Right lung (tissue), 5 donors: ENCODE data around the gene ATRIP. TPM values are rescaled to one million over a fixed set of nuclear protein-coding genes. Genes with fewer than 3 reads are reported as not detected.
A peak's percentile ranks its signal among the peaks of the same experiment; 100 is the strongest.
"Not testable (repeated sequence)": the region's sequence is repeated elsewhere in the genome, so short reads cannot be mapped to it uniquely, and the experiment has no call there.

Experiments used
- DNase-seq, 2 donors: peaks; one replicate each; pipeline ENCODE4 v3.0.0-alpha.2; 2013
- polyA plus RNA-seq, 5 donors: library from polyadenylated mRNA; unstranded; fragments of 120-200 nt; gene quantifications; one replicate each; pipeline versions ENCODE4 v1.2.1 to v1.2.3, GENCODE V29; 2013; ENCODE audit warnings: inconsistent platforms in 1 of 5, low replicate concordance in 1 of 5; ENCODE audit not compliant: insufficient read length in 5 of 5, insufficient read depth in 1 of 5

The ATRIP gene
- polyA plus RNA-seq, 5 donors: 10.7 to 14.0 (median 12.8) TPM

DNA sequence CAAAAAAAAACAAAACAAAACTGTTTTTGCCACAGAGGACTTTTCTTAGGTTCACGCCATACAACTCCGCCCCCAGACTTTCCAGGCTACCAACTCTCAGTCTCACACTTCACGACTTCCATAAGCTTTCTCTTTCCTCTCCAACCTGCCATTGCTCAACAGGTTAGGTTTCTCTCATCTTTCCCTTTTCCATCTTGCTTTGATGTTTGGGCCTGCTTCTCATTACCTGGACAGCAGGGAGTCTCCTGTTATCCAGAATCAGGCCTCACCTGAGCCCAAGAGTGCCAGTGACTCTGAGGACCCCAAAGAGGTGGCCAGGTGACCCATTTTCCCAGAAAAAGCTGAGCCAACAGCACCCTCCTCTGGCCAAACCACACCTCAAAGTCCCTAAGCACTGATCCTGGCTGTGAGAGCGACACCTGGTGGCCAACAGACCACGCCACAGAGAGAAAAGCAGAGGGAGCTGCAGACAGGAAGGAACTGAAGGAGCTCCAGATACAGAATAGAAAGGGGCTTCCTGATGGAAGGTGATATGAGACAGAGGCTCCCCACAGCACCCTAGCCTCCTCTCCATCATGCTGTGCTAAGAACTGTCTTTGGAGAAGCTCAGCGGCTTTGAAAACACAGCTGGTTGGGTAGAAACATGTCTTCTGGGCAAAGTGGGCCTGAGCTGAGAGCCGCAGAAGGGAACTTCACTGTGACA, 10.6 kb upstream of the ATRIP start:
- DNase-seq: peak; percentile 69 to 84

DNA sequence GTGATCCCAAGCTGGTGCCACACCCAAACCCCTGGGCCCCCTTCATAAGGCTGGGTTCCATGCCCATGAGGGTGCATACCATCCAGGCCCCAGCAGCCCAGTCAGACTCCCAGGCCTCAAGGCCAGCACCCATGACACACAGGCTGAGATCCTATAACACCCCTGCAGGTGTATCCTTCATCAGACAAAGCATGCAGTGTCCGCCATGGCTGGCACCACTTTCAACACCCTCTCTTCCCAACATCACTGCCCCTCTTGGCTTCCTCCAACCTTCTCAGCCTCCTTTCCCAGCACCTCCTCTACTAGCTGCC, 10.1 kb upstream of the ATRIP start:
- no peak for DNase-seq

DNA sequence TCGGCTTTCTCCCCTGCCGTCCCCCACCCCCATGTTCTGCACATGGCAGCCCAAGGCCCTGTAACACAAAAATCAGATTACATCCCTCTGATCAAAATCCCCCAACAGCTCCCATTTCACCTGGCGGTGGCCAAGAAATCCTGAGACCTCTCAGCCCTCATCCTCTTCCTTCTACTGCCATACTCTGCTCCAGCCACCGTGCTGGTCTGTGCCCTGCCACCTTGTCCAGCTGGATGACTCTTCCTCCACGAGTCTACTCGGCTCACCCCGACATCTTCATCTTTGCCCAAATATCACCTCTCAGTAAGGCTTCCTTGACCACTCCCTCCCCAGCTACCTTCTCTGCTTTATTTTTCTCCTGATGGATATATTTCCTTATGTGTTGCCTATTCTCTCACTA, 9.7 kb upstream of the ATRIP start:
- DNase-seq: no peak

GRCh38 chr3:48437812-48438211, 8.7 kb upstream of the ATRIP start:
- no peak for DNase-seq

GRCh38 chr3:48439820-48440589, 6.5 kb upstream of the ATRIP start, which contains the start of the genes CCDC51 and TMA7:
TSS of gene CCDC51 (minus strand) at chr3:48440119. CDS start at chr3:48435128, 4,991 bp downstream.
TSS of gene TMA7 (plus strand) at chr3:48440257. CDS start at chr3:48440297, 40 bp downstream.
- DNase-seq: peak; percentile 93 to 96

DNA sequence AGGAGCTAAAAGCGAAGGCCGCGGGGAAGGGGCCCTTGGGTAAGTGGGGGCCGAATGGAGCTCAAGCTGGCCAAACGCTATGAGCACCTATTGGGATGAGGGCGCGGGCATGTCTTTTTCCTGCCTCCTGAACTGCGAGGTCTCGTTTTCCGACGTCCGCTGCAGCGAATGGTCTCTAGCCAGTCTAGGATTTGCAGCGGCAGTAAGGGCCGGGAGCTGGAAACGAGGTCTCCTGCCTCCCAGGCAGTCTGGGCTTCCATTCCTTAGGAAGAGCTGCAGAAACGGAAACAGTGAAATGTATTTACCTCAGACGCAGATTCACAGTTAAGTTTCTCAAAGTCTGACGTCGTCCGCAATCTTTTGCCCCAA, 6.0 kb upstream of the ATRIP start:
- DNase-seq: no peak

DNA sequence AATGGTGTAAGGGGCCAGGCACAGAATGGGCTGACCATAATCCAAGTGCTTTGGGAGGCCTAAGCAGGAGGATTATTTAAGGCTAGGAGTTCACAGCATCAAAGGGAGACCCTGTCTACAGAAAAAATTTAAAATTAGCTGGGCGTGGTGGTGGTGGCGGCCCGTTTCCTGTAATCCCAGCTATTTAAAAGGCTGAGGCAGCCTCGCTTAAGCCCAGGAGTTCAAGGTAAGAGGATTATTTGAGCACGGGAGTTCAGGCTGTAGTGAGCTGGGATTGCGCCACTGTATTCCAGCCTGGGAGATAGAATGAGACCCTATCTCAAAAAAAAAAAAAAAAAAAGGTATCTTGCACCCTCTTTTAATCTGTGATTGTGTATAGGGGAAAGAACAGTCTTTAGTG, 4.6 kb upstream of the ATRIP start:
- DNase-seq: no peak

DNA sequence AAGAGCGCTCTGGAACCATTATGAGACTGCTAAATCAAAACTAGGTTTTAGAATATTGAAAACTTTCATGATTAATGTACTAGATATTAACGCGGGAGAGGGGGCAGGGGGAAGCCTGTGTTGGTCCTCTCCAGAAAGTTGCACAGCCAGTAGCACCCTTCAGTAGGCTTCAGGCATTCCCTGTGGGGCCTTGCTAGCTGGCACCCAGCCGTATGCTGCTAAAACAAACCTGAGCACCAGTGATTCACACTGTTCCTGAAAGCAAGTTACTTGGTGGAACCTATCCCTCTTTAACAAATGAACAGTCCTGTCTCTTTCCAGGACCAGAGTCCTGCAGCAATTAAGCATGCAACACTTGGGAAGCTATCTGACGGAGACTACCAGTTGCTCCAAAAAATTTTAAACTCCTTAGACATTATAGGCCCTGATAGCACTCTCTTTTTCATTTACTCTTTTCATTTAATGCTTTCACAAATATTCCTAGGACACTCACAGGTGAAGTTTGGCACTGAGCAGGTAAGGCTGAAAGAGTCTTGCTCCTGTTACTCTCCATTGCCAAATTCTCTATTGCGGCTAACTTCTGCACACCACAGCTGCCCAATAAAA, 1.2 kb upstream of the ATRIP start:
- no peak for DNase-seq

DNA sequence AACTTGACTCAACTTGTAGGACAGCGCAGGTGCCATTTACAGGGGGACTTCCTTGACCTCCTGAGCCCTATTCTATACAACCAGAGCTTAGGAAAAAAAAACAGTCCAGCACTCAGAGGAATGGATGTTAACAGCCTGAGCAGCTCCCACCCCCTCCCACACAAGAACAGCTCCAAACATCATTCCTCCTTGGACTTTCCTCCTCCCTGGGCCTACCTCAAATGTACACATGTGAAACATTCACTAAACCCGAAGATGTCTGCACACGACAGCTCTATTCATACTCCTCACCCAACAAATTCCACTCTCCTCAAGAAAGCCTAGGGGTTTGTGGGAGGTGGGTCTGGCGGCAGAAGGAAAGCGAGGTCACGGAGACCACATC, 503 bp upstream of the ATRIP start:
- DNase-seq: no peak

DNA sequence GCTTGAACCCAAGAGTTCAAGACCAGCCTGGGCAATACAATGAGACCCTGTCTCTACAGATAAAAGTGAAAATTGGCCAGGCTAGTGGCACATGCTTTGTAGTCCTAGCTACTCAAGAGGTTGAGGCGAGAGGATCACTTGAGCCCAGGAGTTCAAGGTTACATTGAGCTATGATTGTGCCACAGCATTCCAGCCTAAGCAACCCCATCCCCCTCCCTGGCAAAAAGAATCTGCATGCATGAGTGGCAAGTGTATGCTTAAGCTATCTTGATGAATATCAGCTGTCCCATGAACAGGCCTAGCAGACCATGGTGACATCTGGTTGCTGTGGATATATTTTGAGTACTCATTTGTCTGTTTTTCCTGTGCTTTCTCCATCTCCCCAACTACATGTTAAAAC, 4.7 kb downstream of the ATRIP start:
- DNase-seq: no peak

DNA sequence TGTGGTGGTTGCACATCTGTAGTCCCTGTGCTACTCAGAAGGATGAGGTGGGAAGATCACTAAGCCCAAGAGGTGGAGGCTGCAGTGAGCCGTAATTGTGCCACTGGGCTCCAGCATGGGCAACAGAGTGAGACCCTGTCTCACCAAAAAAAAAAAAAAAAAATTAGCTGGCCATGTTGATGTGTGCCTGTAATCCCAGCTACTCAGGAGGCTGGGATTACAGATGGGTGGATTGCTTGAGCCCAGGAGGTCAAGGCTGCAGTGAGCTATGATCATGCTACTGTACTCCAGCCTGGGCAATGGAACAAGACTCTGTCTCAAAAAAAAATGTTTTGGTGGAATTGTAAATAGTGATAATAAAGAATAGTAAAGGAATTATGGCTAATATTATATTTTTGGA, 9.9 kb downstream of the ATRIP start:
- no peak for DNase-seq

- DNase-seq: no peak
These were observed 12.8 kb downstream of the ATRIP start for GRCh38 chr3:48459331-48459730.

DNA sequence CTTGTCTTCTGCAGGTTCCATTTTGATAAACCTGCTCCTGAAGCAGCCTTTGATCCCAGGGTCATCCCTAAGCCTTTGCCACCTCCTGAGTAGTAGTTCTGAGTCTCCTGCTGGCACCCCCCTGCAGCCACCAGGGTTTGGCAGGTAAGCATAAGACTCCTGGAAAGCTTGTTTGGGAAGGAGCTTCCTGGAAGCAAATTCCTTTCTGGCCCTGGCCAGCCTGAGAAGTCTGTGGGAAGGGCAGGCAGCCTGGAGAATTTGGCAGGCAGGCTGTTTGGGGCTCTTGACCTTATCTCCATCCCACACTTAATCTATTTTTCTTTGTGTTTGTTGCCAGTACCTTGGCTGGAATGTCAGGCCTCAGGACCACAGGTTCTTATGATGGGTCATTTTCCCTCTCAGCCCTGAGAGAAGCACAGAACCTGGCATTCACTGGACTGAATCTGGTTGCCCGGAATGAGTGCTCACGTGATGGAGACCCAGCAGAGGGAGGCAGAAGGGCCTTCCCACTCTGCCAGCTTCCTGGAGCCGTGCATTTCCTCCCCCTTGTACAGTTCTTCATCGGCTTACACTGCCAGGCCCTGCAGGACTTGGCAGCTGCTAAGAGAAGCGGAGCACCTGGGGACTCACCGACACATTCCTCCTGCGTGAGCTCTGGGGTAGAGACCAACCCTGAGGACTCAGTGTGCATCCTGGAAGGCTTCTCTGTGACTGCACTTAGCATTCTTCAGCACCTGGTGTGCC, 13.4 kb downstream of the ATRIP start:
- no peak for DNase-seq

- no peak for DNase-seq
These were observed 14.0 kb downstream of the ATRIP start for GRCh38 chr3:48460517-48460902.

GRCh38 chr3:48461767-48462166, 15.2 kb downstream of the ATRIP start:
- DNase-seq: not testable (repeated sequence)

GRCh38 chr3:48463703-48464102, 17.2 kb downstream of the ATRIP start:
- no peak for DNase-seq

GRCh38 chr3:48464713-48465221, 18.2 kb downstream of the ATRIP start:
- DNase-seq: no peak

GRCh38 chr3:48465237-48465530, 18.6 kb downstream of the ATRIP start:
- DNase-seq: no peak

DNA sequence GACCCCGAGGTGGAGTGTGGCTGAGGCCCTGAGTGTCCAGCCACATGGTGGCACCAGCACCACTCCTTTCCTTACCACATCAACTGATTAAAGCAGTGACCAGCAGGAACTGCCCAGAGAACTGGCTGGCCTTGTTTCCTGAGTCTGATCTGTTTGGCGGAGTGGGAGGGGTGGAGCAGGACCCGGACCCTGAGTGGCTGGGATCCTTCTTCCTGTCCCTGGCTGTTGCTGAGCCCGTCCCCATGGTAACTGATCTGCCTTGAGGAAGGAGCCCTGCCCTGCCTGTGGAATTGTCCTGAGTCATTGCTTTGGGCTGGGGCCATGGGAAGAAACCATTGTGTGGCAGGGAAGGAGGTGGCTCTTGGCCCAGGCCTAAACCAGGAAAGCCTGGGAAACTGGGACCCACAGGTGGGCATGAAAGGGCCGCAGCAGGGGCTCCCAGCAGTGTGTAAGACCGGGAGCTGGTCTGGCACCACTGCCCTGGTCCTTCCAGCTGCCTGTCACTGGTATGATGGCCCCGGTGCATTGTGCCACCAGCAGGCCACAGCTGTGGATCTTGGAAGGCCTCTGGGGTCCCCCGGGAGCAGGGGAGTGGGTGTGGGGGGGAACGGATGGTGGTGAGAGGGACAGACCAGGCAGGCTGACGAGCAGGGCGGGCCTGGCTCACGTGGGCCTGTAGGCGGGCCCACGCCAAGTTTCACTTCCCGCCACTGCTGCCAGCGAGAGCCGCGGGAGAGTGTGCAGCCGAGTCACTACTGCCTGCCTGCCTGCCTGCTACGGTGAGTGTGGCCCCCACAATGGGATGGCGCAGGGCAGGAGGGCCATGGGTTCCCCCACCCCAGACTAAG, 19.2 kb downstream of the ATRIP start:
- peak; percentile 98 to 99 for DNase-seq

DNA sequence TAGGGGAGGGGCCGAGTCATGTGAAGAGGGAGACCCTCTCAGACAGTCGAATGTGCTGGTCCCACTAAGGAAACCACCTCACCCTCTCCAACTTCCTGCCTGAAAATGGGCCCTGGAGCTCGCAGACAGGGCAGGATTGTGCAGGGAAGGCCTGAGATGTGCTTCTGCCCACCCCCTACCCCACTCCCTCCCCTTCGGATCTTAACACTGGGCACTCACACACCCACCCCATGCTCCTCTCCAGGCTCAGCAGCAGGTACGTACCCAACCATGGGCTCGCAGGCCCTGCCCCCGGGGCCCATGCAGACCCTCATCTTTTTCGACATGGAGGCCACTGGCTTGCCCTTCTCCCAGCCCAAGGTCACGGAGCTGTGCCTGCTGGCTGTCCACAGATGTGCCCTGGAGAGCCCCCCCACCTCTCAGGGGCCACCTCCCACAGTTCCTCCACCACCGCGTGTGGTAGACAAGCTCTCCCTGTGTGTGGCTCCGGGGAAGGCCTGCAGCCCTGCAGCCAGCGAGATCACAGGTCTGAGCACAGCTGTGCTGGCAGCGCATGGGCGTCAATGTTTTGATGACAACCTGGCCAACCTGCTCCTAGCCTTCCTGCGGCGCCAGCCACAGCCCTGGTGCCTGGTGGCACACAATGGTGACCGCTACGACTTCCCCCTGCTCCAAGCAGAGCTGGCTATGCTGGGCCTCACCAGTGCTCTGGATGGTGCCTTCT, 20.0 kb downstream of the ATRIP start:
- no peak for DNase-seq

- DNase-seq: no peak
These were observed 20.5 kb downstream of the ATRIP start for GRCh38 chr3:48467110-48467454.
